ENCODE results near the gene WHRN.

WHRN gene

GRCh38 chr9:114489928-114490327, 15.3 kb downstream of the WHRN start:
- no peak for FAIRE-seq

GRCh38 chr9:114488398-114489129, 16.7 kb downstream of the WHRN start:
- no peak for FAIRE-seq

GRCh38 chr9:114487607-114488300, 17.5 kb downstream of the WHRN start:
- FAIRE-seq, result peak; percentile 77

- FAIRE-seq, result no peak
Measured at GRCh38 chr9:114486205-114486963, 18.9 kb downstream of the WHRN start.

- no peak for FAIRE-seq
Measured at GRCh38 chr9:114484854-114485443, 20.3 kb downstream of the WHRN start.

- FAIRE-seq, result no peak
Measured at GRCh38 chr9:114484215-114484853, 20.9 kb downstream of the WHRN start.

GRCh38 chr9:114483499-114483898, 21.8 kb downstream of the WHRN start:
- FAIRE-seq, result no peak

GRCh38 chr9:114482593-114482992, 22.7 kb downstream of the WHRN start:
- no peak for FAIRE-seq

- FAIRE-seq, result no peak
Measured at GRCh38 chr9:114481789-114482188, 23.5 kb downstream of the WHRN start.

GRCh38 chr9:114480746-114481435, 24.4 kb downstream of the WHRN start:
- FAIRE-seq, result no peak

- FAIRE-seq, result no peak
Measured at GRCh38 chr9:114478871-114479270, 26.4 kb downstream of the WHRN start.

GRCh38 chr9:114478459-114478858, 26.8 kb downstream of the WHRN start:
- FAIRE-seq, result no peak

GRCh38 chr9:114477642-114478041, 27.6 kb downstream of the WHRN start:
- no peak for FAIRE-seq

GRCh38 chr9:114476891-114477469, 28.3 kb downstream of the WHRN start:
- no peak for FAIRE-seq

GRCh38 chr9:114475412-114476135, 29.7 kb downstream of the WHRN start:
- no peak for FAIRE-seq

- no peak for FAIRE-seq
Measured at GRCh38 chr9:114474425-114474824, 30.8 kb downstream of the WHRN start.

GRCh38 chr9:114473447-114473801, 31.8 kb downstream of the WHRN start:
- FAIRE-seq, result no peak

- FAIRE-seq, result no peak
Measured at GRCh38 chr9:114472765-114473446, 32.4 kb downstream of the WHRN start.

GRCh38 chr9:114471157-114471556, 34.1 kb downstream of the WHRN start:
- no peak for FAIRE-seq

GRCh38 chr9:114470581-114470980, 34.7 kb downstream of the WHRN start:
- FAIRE-seq, result no peak

GRCh38 chr9:114470121-114470520, 35.2 kb downstream of the WHRN start:
- no peak for FAIRE-seq

All from G401.6 (cell line).